ENCODE results near the gene MAP2K4. TPM values are rescaled to one million over a fixed set of nuclear protein-coding genes. Genes with fewer than 3 reads are reported as not detected.

MAP2K4 gene
- total RNA-seq, 1 donor from 2014 or later = 36.5 TPM

- no peaks in the 10 kb centered on the region for H3K27me3 Mint-ChIP-seq (ENCODE audit: unreplicated experiment)
- H3K27ac Mint-ChIP-seq (ENCODE audit: unreplicated experiment) = no peak overlapping the region
- TF ChIP-seq CTCF (IDR thresholded peaks at IDR 0.05; ENCODE audit: unreplicated experiment) = no peak
- no peaks in the 10 kb centered on the region for H3K36me3 Mint-ChIP-seq (ENCODE audit: low read depth, unreplicated experiment)
- no peak for DNase-seq (ENCODE audit: low spot score)
- H3K9me3 Mint-ChIP-seq (ENCODE audit: unreplicated experiment) = no peaks in the 10 kb centered on the region
- no peak overlapping the region for H3K4me3 Mint-ChIP-seq (ENCODE audit: unreplicated experiment)
- H3K4me1 Mint-ChIP-seq (ENCODE audit: unreplicated experiment) = peaks cover 5% of the 10 kb centered on the region
Observed at GRCh38 chr17:12055889-12056288, 35.2 kb downstream of the MAP2K4 start.

DNA sequence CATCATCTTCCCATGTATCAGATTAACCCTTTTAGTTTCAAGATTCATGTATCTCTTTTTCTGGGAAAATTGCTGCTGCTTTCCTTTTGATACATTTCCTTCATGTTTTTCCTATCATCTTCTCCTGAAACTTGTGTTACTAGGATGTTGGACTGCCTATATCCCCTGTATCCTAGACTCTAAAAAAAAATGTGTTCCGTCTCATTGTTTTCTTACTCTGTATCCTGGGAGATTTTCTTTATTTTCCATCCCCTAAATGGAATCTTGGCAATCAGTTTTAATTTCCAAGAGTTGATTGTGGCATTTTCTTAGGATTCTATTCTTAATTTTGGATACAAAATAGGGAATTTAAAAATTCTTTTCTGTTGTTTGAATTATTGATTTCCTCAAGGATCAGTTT is 36.8 kb downstream of the MAP2K4 start:
- H3K9me3 Mint-ChIP-seq (ENCODE audit: unreplicated experiment) = no peaks in the 10 kb centered on the region
- H3K4me3 Mint-ChIP-seq (ENCODE audit: unreplicated experiment) = no peak overlapping the region
- H3K36me3 Mint-ChIP-seq (ENCODE audit: low read depth, unreplicated experiment) = no peaks in the 10 kb centered on the region

GRCh38 chr17:12058535-12058934 is 37.9 kb downstream of the MAP2K4 start:
- no peaks in the 10 kb centered on the region for H3K27me3 Mint-ChIP-seq (ENCODE audit: unreplicated experiment)
- TF ChIP-seq CTCF (IDR thresholded peaks at IDR 0.05; ENCODE audit: unreplicated experiment) = no peak
- peaks cover 2% of the 10 kb centered on the region for H3K4me1 Mint-ChIP-seq (ENCODE audit: unreplicated experiment)
- H3K9me3 Mint-ChIP-seq (ENCODE audit: unreplicated experiment) = no peaks in the 10 kb centered on the region
- H3K4me3 Mint-ChIP-seq (ENCODE audit: unreplicated experiment) = no peak overlapping the region
- no peak for DNase-seq (ENCODE audit: low spot score)
- no peak overlapping the region for H3K27ac Mint-ChIP-seq (ENCODE audit: unreplicated experiment)
- no peaks in the 10 kb centered on the region for H3K36me3 Mint-ChIP-seq (ENCODE audit: low read depth, unreplicated experiment)

More for the DNA sequence above, 36.8 kb downstream of the MAP2K4 start:
- DNase-seq (ENCODE audit: low spot score) = no peak
- no peak for TF ChIP-seq CTCF (IDR thresholded peaks at IDR 0.05; ENCODE audit: unreplicated experiment)
- no peaks in the 10 kb centered on the region for H3K27me3 Mint-ChIP-seq (ENCODE audit: unreplicated experiment)
- no peak overlapping the region for H3K27ac Mint-ChIP-seq (ENCODE audit: unreplicated experiment)
- peaks cover 5% of the 10 kb centered on the region for H3K4me1 Mint-ChIP-seq (ENCODE audit: unreplicated experiment)

GRCh38 chr17:12062249-12062648 is 41.6 kb downstream of the MAP2K4 start:
- H3K4me1 Mint-ChIP-seq (ENCODE audit: unreplicated experiment) = no peaks in the 10 kb centered on the region
- H3K36me3 Mint-ChIP-seq (ENCODE audit: low read depth, unreplicated experiment) = peaks cover 8% of the 10 kb centered on the region
- H3K4me3 Mint-ChIP-seq (ENCODE audit: unreplicated experiment) = no peak overlapping the region
- DNase-seq (ENCODE audit: low spot score) = no peak
- TF ChIP-seq CTCF (IDR thresholded peaks at IDR 0.05; ENCODE audit: unreplicated experiment) = no peak
- no peaks in the 10 kb centered on the region for H3K9me3 Mint-ChIP-seq (ENCODE audit: unreplicated experiment)
- H3K27me3 Mint-ChIP-seq (ENCODE audit: unreplicated experiment) = no peaks in the 10 kb centered on the region
- H3K27ac Mint-ChIP-seq (ENCODE audit: unreplicated experiment) = no peak overlapping the region

GRCh38 chr17:12064395-12064794 is 43.7 kb downstream of the MAP2K4 start:
- TF ChIP-seq CTCF (IDR thresholded peaks at IDR 0.05; ENCODE audit: unreplicated experiment) = no peak
- no peak for DNase-seq (ENCODE audit: low spot score)
- Mint-ChIP-seq H3K4me1 (ENCODE audit: unreplicated experiment) (no peaks in the 10 kb centered on the region), H3K27me3 (ENCODE audit: unreplicated experiment) (no peaks in the 10 kb centered on the region), H3K27ac (ENCODE audit: unreplicated experiment) (no peak overlapping the region), H3K4me3 (ENCODE audit: unreplicated experiment) (no peak overlapping the region), H3K9me3 (ENCODE audit: unreplicated experiment) (no peaks in the 10 kb centered on the region), H3K36me3 (ENCODE audit: low read depth, unreplicated experiment) (peaks cover 8% of the 10 kb centered on the region)

All from endothelial cell (in vitro differentiated cells).